Upper lobe of left lung (tissue), 6 donors: ENCODE data around the gene SLAMF7. TPM values are rescaled to one million over a fixed set of nuclear protein-coding genes. Genes with fewer than 3 reads are reported as not detected.

Source experiments
- ATAC-seq, 2 donors: fragments of 200-7000 bp; cut with Tn5 transposase; one replicate each; pipeline ENCODE4 v1.9.1; 2022; ENCODE audit warnings: mild to moderate bottlenecking in 2 of 2, moderate library complexity in 2 of 2; ENCODE audit not compliant: low FRiP score in 2 of 2
- DNase-seq, 2 donors: peaks; one replicate each; pipeline ENCODE4 v3.0.0-alpha.2; 2019 to 2020
- H3K27ac ChIP-seq, 4 donors: fragments of 200-600 bp; sonication (generic); one replicate each; pipeline ENCODE4 v1.5.1; 2016 to 2019
- H3K27me3 ChIP-seq, 4 donors: fragments of 200-600 bp; sonication (generic); one replicate each; pipeline ENCODE4 v1.5.1; 2017 to 2019
- H3K36me3 ChIP-seq, 4 donors: fragments of 200-600 bp; sonication (generic); one replicate each; pipeline ENCODE4 v1.5.1; 2016 to 2019
- H3K4me1 ChIP-seq, 4 donors: fragments of 200-600 bp; sonication (generic); one replicate each; pipeline ENCODE4 v1.5.1; 2018 to 2019
- H3K4me3 ChIP-seq, 4 donors: fragments of 200-600 bp; sonication (generic); one replicate each; pipeline ENCODE4 v1.5.1; 2017 to 2019; ENCODE audit warnings: mild to moderate bottlenecking in 2 of 4, moderate library complexity in 1 of 4
- H3K9me3 ChIP-seq, 4 donors: fragments of 200-600 bp; sonication (generic); one replicate each; pipeline ENCODE4 v1.5.1; 2018 to 2019
- CTCF ChIP-seq, 6 experiments: fragments of 450-650 bp in 4 of 6; fragments of 200-600 bp in 2 of 6; sonication (generic) in 2 of 6; IDR thresholded peaks; one replicate each; pipeline ENCODE4 v1.5.1; 2016 to 2019; ENCODE audit warnings: antibody characterized with exemption in 6 of 6
- EP300 ChIP-seq, 4 donors: sonication (generic); formaldehyde crosslinking; IDR thresholded peaks; one replicate each; pipeline ENCODE4 v1.5.1; 2017; ENCODE audit warnings: antibody characterized with exemption in 4 of 4, control low read depth in 2 of 4
- POLR2A ChIP-seq, 4 donors: fragments of 450-650 bp; IDR thresholded peaks; one replicate each; pipeline ENCODE4 v1.5.1; 2016 to 2017; ENCODE audit warnings: antibody characterized with exemption in 4 of 4, mild to moderate bottlenecking in 2 of 4
- POLR2AphosphoS5 ChIP-seq, 2 donors: sonication (generic); formaldehyde crosslinking; IDR thresholded peaks; one replicate each; pipeline ENCODE4 v1.5.1; 2017; ENCODE audit warnings: antibody characterized with exemption in 2 of 2
- WGBS, 2 donors: methylation state at CpG; one replicate each; pipeline ENCODE4 v1.1.5; 2017 to 2018; 5-methylcytosine and 5-hydroxymethylcytosine counted together
- total RNA-seq, 6 donors: library from RNA; depleted of rRNA in 4 of 6; stranded (reverse); fragments of >200 nt in 4 of 6; gene quantifications; one replicate each; pipeline versions ENCODE4 v1.1.0 to v1.2.1, GENCODE V29; 2016 to 2021
- donor health status: DM: no; HTN: no; CAD: no; lungs with moderate emphysema.
- donor health status: DM: no; HTN: yes; CAD: no; lungs with severe emphysema.

The SLAMF7 gene
- total RNA-seq, 6 donors from 2014 or later, result 0.67 to 17.2 (median 3.5) TPM

DNA sequence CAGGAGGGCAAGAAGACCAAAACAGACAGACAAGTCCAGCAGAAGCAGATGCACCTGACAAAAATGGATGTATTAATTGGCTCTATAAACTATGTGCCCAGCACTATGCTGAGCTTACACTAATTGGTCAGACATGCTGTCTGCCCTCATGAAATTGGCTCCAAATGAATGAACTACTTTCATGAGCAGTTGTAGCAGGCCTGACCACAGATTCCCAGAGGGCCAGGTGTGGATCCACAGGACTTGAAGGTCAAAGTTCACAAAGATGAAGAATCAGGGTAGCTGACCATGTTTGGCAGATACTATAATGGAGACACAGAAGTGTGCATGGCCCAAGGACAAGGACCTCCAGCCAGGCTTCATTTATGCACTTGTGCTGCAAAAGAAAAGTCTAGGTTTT lies 14.5 kb downstream of the SLAMF7 start:
- no peaks in the 10 kb centered on the region for H3K36me3 ChIP-seq
- no peaks in the 10 kb centered on the region for H3K4me1 ChIP-seq
- no peaks in the 10 kb centered on the region for H3K9me3 ChIP-seq
- no peak overlapping the region for H3K27ac ChIP-seq
- DNase-seq (no peak), ATAC-seq (no peak)
- TF ChIP-seq CTCF (IDR thresholded peaks at IDR 0.05) (no peak), POLR2A (IDR thresholded peaks at IDR 0.05) (no peak), EP300 (IDR thresholded peaks at IDR 0.05) (no peak), POLR2AphosphoS5 (IDR thresholded peaks at IDR 0.05) (no peak)
- H3K4me3 ChIP-seq, result no peak overlapping the region
- H3K27me3 ChIP-seq, result no peaks in the 10 kb centered on the region

GRCh38 chr1:160755461-160755860 lies 16.4 kb downstream of the SLAMF7 start:
- TF ChIP-seq POLR2AphosphoS5 (IDR thresholded peaks at IDR 0.05) (no peak), CTCF (IDR thresholded peaks at IDR 0.05) (no peak), EP300 (IDR thresholded peaks at IDR 0.05) (no peak), POLR2A (IDR thresholded peaks at IDR 0.05) (no peak)
- Histone ChIP-seq H3K4me1 (no peaks in the 10 kb centered on the region), H3K4me3 (no peak overlapping the region), H3K27ac (no peak overlapping the region), H3K36me3 (no peaks in the 10 kb centered on the region), H3K27me3 (no peaks in the 10 kb centered on the region), H3K9me3 (no peaks in the 10 kb centered on the region)
- ATAC-seq (no peak), DNase-seq (no peak)
- WGBS, 2 donors, result 84 to 92% methylated on average over 2 of the region's 2 CpGs

GRCh38 chr1:160755911-160756848 lies 17.1 kb downstream of the SLAMF7 start:
- WGBS, 2 donors, result 51 to 69% methylated on average over 5 of the region's 5 CpGs
- no peak for DNase-seq
- Histone ChIP-seq H3K4me3 (no peak overlapping the region), H3K4me1 (no peaks in the 10 kb centered on the region), H3K27me3 (no peaks in the 10 kb centered on the region), H3K27ac (peak overlapping the region in 1 of 4 donors; percentile 35), H3K9me3 (no peaks in the 10 kb centered on the region), H3K36me3 (no peaks in the 10 kb centered on the region)
- TF ChIP-seq POLR2A (IDR thresholded peaks at IDR 0.05) (no peak), CTCF (IDR thresholded peaks at IDR 0.05) (no peak), EP300 (IDR thresholded peaks at IDR 0.05) (no peak), POLR2AphosphoS5 (IDR thresholded peaks at IDR 0.05) (no peak)
- no peak for ATAC-seq

DNA sequence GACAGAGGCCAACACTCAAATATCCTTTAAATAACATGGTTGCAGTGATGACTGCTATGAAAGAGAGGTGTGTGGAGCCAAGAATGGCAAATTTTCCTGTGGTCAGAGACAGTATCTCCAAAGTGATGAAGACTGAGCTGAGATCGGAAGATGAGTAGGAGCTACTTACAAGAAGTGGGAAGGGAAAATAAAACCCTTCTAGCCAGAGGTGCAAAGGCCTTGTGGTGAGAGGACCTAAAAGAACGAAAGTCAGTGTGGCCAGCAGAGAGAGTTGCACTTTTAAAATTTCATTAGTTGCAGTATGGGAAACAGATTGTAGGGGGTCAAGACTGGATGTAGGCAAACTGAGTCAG lies 17.8 kb downstream of the SLAMF7 start:
- 66 to 92% methylated on average over 2 of the region's 2 CpGs for WGBS, 2 donors
- H3K27ac ChIP-seq, result no peak overlapping the region
- no peaks in the 10 kb centered on the region for H3K9me3 ChIP-seq
- ATAC-seq (no peak), DNase-seq (no peak)
- no peaks in the 10 kb centered on the region for H3K4me1 ChIP-seq
- no peaks in the 10 kb centered on the region for H3K27me3 ChIP-seq
- no peak overlapping the region for H3K4me3 ChIP-seq
- TF ChIP-seq CTCF (IDR thresholded peaks at IDR 0.05) (no peak), POLR2AphosphoS5 (IDR thresholded peaks at IDR 0.05) (no peak), EP300 (IDR thresholded peaks at IDR 0.05) (no peak), POLR2A (IDR thresholded peaks at IDR 0.05) (no peak)
- H3K36me3 ChIP-seq, result no peaks in the 10 kb centered on the region

DNA sequence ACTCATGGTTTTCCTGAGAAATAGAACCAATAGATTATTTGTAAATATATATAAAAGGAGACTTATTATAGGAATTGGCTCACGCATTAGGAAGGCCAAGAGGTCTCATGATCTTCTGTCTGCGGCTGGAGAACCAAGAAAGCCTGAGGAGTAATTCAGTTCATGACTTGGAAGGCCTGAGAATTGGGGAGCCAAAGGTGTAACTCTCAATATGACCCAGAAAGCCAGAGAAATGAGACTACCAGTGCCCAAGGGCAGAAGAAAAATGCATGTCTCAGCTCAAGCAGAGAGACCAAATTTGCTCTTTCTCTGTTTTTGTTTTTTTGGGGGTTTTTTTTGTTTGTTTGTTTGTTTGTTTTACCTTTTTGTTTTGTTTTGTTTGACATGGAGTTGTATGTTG lies 19.5 kb downstream of the SLAMF7 start:
- H3K4me3 ChIP-seq, result no peak overlapping the region

More for the DNA sequence above, 19.5 kb downstream of the SLAMF7 start:
- ATAC-seq (no peak), DNase-seq (no peak)
- 90 to 97% methylated on average over 2 of the region's 2 CpGs for WGBS, 2 donors
- H3K9me3 ChIP-seq, result no peaks in the 10 kb centered on the region
- no peaks in the 10 kb centered on the region for H3K36me3 ChIP-seq
- no peak for TF ChIP-seq POLR2A (IDR thresholded peaks at IDR 0.05)
- no peak for TF ChIP-seq CTCF (IDR thresholded peaks at IDR 0.05)
- no peak for TF ChIP-seq POLR2AphosphoS5 (IDR thresholded peaks at IDR 0.05)
- TF ChIP-seq EP300 (IDR thresholded peaks at IDR 0.05), result no peak
- no peaks in the 10 kb centered on the region for H3K27me3 ChIP-seq
- H3K27ac ChIP-seq, result no peak overlapping the region
- no peaks in the 10 kb centered on the region for H3K4me1 ChIP-seq
